Hepatocyte (in vitro differentiated cells): Measurements from ENCODE around the gene HELZ2.

Experiments used
- EZH2 ChIP-seq: fragments of 200-600 bp; sonication (generic); IDR thresholded peaks from 2 replicates; pipeline ENCODE4 v1.6.1; 2016; ENCODE audit warnings: antibody characterized with exemption, mild to moderate bottlenecking, borderline replicate concordance
- TF ChIP-seq, protein P1 (sequence below): fragments of 200-600 bp; sonication (generic); IDR thresholded peaks from 2 replicates; pipeline ENCODE4 v1.5.1; 2016; ENCODE audit warnings: antibody characterized with exemption, mild to moderate bottlenecking; ENCODE audit not compliant: poor library complexity

GRCh38 chr20:63563225-63563935 lies 10.7 kb downstream of the HELZ2 start:
- TF ChIP-seq, protein P1, sequence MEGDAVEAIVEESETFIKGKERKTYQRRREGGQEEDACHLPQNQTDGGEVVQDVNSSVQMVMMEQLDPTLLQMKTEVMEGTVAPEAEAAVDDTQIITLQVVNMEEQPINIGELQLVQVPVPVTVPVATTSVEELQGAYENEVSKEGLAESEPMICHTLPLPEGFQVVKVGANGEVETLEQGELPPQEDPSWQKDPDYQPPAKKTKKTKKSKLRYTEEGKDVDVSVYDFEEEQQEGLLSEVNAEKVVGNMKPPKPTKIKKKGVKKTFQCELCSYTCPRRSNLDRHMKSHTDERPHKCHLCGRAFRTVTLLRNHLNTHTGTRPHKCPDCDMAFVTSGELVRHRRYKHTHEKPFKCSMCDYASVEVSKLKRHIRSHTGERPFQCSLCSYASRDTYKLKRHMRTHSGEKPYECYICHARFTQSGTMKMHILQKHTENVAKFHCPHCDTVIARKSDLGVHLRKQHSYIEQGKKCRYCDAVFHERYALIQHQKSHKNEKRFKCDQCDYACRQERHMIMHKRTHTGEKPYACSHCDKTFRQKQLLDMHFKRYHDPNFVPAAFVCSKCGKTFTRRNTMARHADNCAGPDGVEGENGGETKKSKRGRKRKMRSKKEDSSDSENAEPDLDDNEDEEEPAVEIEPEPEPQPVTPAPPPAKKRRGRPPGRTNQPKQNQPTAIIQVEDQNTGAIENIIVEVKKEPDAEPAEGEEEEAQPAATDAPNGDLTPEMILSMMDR: no peak
- no peak for TF ChIP-seq EZH2
